Smooth muscle cell (in vitro differentiated cells): ENCODE results near the gene GADD45GIP1. TPM values are rescaled to one million over a fixed set of nuclear protein-coding genes. Genes with fewer than 3 reads are reported as not detected.

Experiments
- DNase-seq: peaks from one replicate; lab custom pipeline; 2025; ENCODE audit not compliant: unreplicated experiment; lab: John Stamatoyannopoulos, UW
- H2AFZ ChIP-seq: fragments of 200-600 bp; sonication (generic); 2 replicates; pipeline ENCODE4 v1.6.0; 2016; ENCODE audit warnings: antibody characterized with exemption, low read depth, mild to moderate bottlenecking
- H3F3A ChIP-seq: fragments of 200-600 bp; sonication (generic); 2 replicates; pipeline ENCODE4 v1.6.0; 2017; ENCODE audit warnings: antibody characterized with exemption, low read depth
- H3K27ac ChIP-seq: fragments of 200-600 bp; sonication (generic); 2 replicates; pipeline ENCODE4 v1.5.1; 2016; ENCODE audit warnings: low read depth, mild to moderate bottlenecking
- H3K27me3 ChIP-seq: fragments of 200-600 bp; sonication (generic); 2 replicates; pipeline ENCODE4 v1.6.1; 2016; ENCODE audit warnings: low read depth, mild to moderate bottlenecking
- H3K36me3 ChIP-seq: fragments of 200-600 bp; sonication (generic); 2 replicates; pipeline ENCODE4 v1.5.1; 2016; ENCODE audit warnings: low read depth
- H3K4me1 ChIP-seq: fragments of 200-600 bp; sonication (generic); 2 replicates; pipeline ENCODE4 v1.5.1; 2016; ENCODE audit warnings: low read depth
- H3K4me2 ChIP-seq: fragments of 200-600 bp; sonication (generic); 2 replicates; pipeline ENCODE4 v1.6.0; 2016; ENCODE audit warnings: mild to moderate bottlenecking
- H3K4me3 ChIP-seq: fragments of 200-600 bp; sonication (generic); 2 replicates; pipeline ENCODE4 v1.5.1; 2016; ENCODE audit warnings: mild to moderate bottlenecking
- H3K79me2 ChIP-seq: fragments of 200-600 bp; sonication (generic); 2 replicates; pipeline ENCODE4 v1.6.0; 2016; ENCODE audit warnings: low read depth, mild to moderate bottlenecking
- H3K9ac ChIP-seq: fragments of 200-600 bp; sonication (generic); 2 replicates; pipeline ENCODE4 v1.6.0; 2016; ENCODE audit warnings: low read depth
- H3K9me3 ChIP-seq: fragments of 200-600 bp; sonication (generic); replicated peaks from 2 replicates; pipeline ENCODE4 v1.5.1; 2016; ENCODE audit warnings: low read depth
- H4K20me1 ChIP-seq: fragments of 200-600 bp; sonication (generic); 2 replicates; pipeline ENCODE4 v1.6.0; 2016; ENCODE audit warnings: low read depth
- CTCF ChIP-seq: fragments of 200-600 bp; sonication (generic); IDR thresholded peaks from 2 replicates; pipeline ENCODE4 v1.5.1; 2017; ENCODE audit warnings: borderline replicate concordance, mild to moderate bottlenecking, antibody characterized with exemption; ENCODE audit not compliant: insufficient read depth, poor library complexity, severe bottlenecking
- WGBS: methylation state at CpG from one replicate; pipeline ENCODE4 v1.1.7; 2016; ENCODE audit warnings: low lambda C conversion rate; 5-methylcytosine and 5-hydroxymethylcytosine counted together
- polyA plus RNA-seq: library from polyadenylated mRNA; unstranded; fragments of >200 nt; fragmentation: Nextera tagmentation; extraction: Ambion mirVana; gene quantifications from 2 replicates; pipeline ENCODE4 v1.2.1, GENCODE V29; 2016
- total RNA-seq: library from RNA; depleted of rRNA; stranded (reverse); fragments of >200 nt; gene quantifications from 2 replicates; pipeline ENCODE4 v1.2.3, GENCODE V29; 2014

GADD45GIP1 gene
- total and polyA plus RNA-seq, 2 experiments from 2014 or later = 51.5 to 152 TPM

- H3K79me2 ChIP-seq = no peaks in the 10 kb centered on the region
- H3K27me3 ChIP-seq = peaks cover 8% of the 10 kb centered on the region
- H4K20me1 ChIP-seq = no peaks in the 10 kb centered on the region
- TF ChIP-seq CTCF = no peak
- no peaks in the 10 kb centered on the region for H3F3A ChIP-seq
- no peak overlapping the region for H3K27ac ChIP-seq
- H3K9ac ChIP-seq = no peak overlapping the region
- H3K4me3 ChIP-seq = no peak overlapping the region
- H3K4me1 ChIP-seq = no peaks in the 10 kb centered on the region
- no peak for DNase-seq
- no peak overlapping the region for H3K4me2 ChIP-seq
- 86% methylated on average over 3 of the region's 3 CpGs for WGBS
- no peaks in the 10 kb centered on the region for H3K36me3 ChIP-seq
- H3K9me3 ChIP-seq = no peaks in the 10 kb centered on the region
- no peak overlapping the region for H2AFZ ChIP-seq
Measured at GRCh38 chr19:12984143-12984627, 27.2 kb upstream of the GADD45GIP1 start.

- H3K4me2 ChIP-seq = peak overlapping the region; percentile 82
- H3K27ac ChIP-seq = no peak overlapping the region
- H4K20me1 ChIP-seq = no peaks in the 10 kb centered on the region
- peak; percentile 96 for TF ChIP-seq CTCF
- H3K9ac ChIP-seq = peak overlapping the region; percentile 52
- DNase-seq = peak; percentile 63
- peak overlapping the region; percentile 46 for H3K4me3 ChIP-seq
- no peaks in the 10 kb centered on the region for H3K36me3 ChIP-seq
- H3K4me1 ChIP-seq = no peaks in the 10 kb centered on the region
- H3K27me3 ChIP-seq = peaks cover 8% of the 10 kb centered on the region
- peak overlapping the region; percentile 84 for H2AFZ ChIP-seq
- no peaks in the 10 kb centered on the region for H3F3A ChIP-seq
- no peaks in the 10 kb centered on the region for H3K79me2 ChIP-seq
- 12% methylated on average over 39 of the region's 51 CpGs for WGBS
- H3K9me3 ChIP-seq = no peaks in the 10 kb centered on the region
Measured at GRCh38 chr19:12983542-12984142, 26.6 kb upstream of the GADD45GIP1 start.

- Histone ChIP-seq H3K27ac (no peak overlapping the region), H3K4me2 (peak overlapping the region; percentile 82)
- 65% methylated on average over 10 of the region's 10 CpGs for WGBS
Measured at GRCh38 chr19:12983091-12983490, 26.1 kb upstream of the GADD45GIP1 start.

More at GRCh38 chr19:12983091-12983490, 26.1 kb upstream of the GADD45GIP1 start:
- no peaks in the 10 kb centered on the region for H3K4me1 ChIP-seq
- no peaks in the 10 kb centered on the region for H3K9me3 ChIP-seq
- H3F3A ChIP-seq = no peaks in the 10 kb centered on the region
- no peak for DNase-seq
- no peaks in the 10 kb centered on the region for H4K20me1 ChIP-seq
- peaks cover 8% of the 10 kb centered on the region for H3K27me3 ChIP-seq
- H3K9ac ChIP-seq = peak overlapping the region; percentile 52
- TF ChIP-seq CTCF = no peak
- no peaks in the 10 kb centered on the region for H3K36me3 ChIP-seq
- peak overlapping the region; percentile 84 for H2AFZ ChIP-seq
- H3K79me2 ChIP-seq = no peaks in the 10 kb centered on the region
- peak overlapping the region; percentile 46 for H3K4me3 ChIP-seq
